OCI-LY3 (cell line): Measurements from ENCODE around the gene TENM4.

Experiments
- EZH2phosphoT487 ChIP-seq: fragments of 200-600 bp; shearing (Covaris generic); IDR thresholded peaks from 2 replicates; pipeline ENCODE4 v1.6.1; 2018; ENCODE audit warnings: antibody characterized with exemption, mixed run types, low read depth
- TF ChIP-seq, protein P1 (sequence below): fragments of 200-600, 300-600 bp; sonication (generic); IDR thresholded peaks from 2 replicates; pipeline ENCODE4 v1.5.1; 2014; ENCODE audit warnings: antibody characterized with exemption, low read length, low read depth

DNA sequence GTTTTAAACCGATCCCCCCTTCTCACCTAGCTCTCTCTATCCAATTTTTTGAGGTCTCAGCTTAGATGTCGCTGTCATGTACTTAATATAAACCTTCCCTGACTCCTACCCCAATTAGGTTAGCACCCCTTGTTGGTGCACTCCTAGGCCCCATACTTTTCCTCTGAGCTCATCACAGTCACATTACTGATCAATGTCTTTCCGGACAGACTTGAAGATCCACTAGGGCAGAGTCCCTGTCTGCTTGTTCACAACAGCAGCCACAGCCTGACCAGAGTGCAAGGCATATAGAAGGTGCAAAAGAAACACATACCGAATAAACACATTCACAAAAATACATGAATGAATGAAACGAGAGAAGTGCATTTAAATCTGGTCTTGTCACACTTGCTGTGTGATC, 605.2 kb downstream of the TENM4 start:
- TF ChIP-seq, protein P1, sequence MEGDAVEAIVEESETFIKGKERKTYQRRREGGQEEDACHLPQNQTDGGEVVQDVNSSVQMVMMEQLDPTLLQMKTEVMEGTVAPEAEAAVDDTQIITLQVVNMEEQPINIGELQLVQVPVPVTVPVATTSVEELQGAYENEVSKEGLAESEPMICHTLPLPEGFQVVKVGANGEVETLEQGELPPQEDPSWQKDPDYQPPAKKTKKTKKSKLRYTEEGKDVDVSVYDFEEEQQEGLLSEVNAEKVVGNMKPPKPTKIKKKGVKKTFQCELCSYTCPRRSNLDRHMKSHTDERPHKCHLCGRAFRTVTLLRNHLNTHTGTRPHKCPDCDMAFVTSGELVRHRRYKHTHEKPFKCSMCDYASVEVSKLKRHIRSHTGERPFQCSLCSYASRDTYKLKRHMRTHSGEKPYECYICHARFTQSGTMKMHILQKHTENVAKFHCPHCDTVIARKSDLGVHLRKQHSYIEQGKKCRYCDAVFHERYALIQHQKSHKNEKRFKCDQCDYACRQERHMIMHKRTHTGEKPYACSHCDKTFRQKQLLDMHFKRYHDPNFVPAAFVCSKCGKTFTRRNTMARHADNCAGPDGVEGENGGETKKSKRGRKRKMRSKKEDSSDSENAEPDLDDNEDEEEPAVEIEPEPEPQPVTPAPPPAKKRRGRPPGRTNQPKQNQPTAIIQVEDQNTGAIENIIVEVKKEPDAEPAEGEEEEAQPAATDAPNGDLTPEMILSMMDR, result no peak
- no peak for TF ChIP-seq EZH2phosphoT487
